GM19351 (cell line): ENCODE measurements around the gene RBBP8.

ENCODE experiments used
- ATAC-seq: cut with Tn5 transposase; IDR thresholded peaks from one replicate; pipeline ENCODE4 v1.9.1; 2021; ENCODE audit warnings: mild to moderate bottlenecking, moderate library complexity; ENCODE audit not compliant: unreplicated experiment

Gene RBBP8

GRCh38 chr18:23059541-23060465 is 126.7 kb downstream of the RBBP8 start:
- ATAC-seq: no peak

GRCh38 chr18:23062011-23062410 is 128.9 kb downstream of the RBBP8 start:
- no peak for ATAC-seq

- no peak for ATAC-seq
These were observed 130.4 kb downstream of the RBBP8 start for GRCh38 chr18:23063502-23063901.

- no peak for ATAC-seq
These were observed 132.2 kb downstream of the RBBP8 start for GRCh38 chr18:23065234-23065806.

- ATAC-seq: no peak
These were observed 132.9 kb downstream of the RBBP8 start for GRCh38 chr18:23066060-23066459.

- ATAC-seq: no peak
These were observed 133.4 kb downstream of the RBBP8 start for GRCh38 chr18:23066504-23067039.

GRCh38 chr18:23067236-23067635 is 134.1 kb downstream of the RBBP8 start:
- ATAC-seq: no peak

GRCh38 chr18:23068011-23068410 is 134.9 kb downstream of the RBBP8 start:
- no peak for ATAC-seq

GRCh38 chr18:23068570-23069310 is 135.6 kb downstream of the RBBP8 start:
- ATAC-seq: no peak

- ATAC-seq: no peak
These were observed 136.4 kb downstream of the RBBP8 start for GRCh38 chr18:23069481-23069880.

- no peak for ATAC-seq
These were observed 136.8 kb downstream of the RBBP8 start for GRCh38 chr18:23069898-23070297.

- ATAC-seq: peak; percentile 98
These were observed 138.2 kb downstream of the RBBP8 start for GRCh38 chr18:23071285-23071684.

GRCh38 chr18:23072079-23072478 is 139.0 kb downstream of the RBBP8 start:
- ATAC-seq: no peak

GRCh38 chr18:23073996-23074606 is 141.0 kb downstream of the RBBP8 start:
- ATAC-seq: no peak
